ENCODE measurements around the gene COMMD1.
"Not testable (repeated sequence)": the region's sequence is repeated elsewhere in the genome, so short reads cannot be mapped to it uniquely, and the experiment has no call there.

The COMMD1 gene

DNA sequence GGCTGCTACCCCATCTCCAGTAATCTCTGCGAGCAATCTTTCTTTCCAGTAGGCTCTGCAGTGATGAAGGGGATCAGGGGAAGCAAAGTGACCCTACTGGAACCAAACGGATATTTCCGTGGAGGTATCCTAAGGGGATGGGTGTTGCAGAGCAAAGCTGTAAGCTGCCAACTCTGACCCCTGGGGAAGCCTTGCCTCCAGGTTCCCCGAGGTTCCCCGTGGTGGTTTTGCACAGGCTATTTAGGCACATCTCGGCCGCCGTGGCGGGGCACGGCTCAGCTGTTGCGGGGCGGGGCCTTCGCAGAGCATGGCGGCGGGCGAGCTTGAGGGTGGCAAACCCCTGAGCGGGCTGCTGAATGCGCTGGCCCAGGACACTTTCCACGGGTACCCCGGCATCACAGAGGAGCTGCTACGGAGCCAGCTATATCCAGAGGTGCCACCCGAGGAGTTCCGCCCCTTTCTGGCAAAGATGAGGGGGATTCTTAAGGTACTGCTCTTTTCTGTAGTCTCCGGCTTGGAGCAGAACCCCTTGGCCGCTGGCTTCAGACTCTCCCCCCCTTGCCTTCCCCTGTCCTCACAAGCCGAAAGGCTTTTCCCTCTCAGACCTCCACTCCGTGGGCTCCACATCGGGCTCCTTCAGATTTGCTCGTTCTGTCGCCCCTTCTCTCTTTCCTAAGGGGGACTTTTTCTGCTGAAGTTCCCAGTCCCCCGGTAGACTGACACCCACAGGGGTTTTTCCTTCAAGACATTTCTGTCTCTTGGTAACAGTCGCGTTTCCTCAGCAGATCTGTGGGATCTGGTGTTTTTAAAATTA lies at the start of gene COMMD1:
COMMD1 (plus strand) TSS at position 303 of the 814 bp plus-strand sequence; CDS start at position 308, 5 bp downstream.
- DNase-seq, result peak; percentile 75

DNA sequence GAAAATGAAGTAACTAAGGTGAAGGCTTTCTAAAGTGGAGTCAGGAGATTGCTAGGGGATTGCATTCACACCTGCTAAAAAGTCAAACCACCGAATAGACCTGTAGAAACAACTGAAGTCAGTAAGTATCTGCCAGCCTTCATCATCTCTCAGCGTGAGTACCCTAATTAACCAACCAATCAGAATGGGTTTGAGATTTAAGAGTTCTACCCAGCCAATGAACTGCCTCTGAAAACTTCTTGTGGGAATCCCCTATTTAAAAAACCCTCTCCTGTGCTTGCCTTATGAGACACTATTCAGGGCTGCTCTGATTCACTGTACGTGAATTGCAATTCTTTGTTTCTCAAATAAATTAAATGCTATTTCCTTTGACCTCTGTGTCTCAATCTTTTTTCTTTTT lies 48.2 kb upstream of the COMMD1 start:
- no peak for DNase-seq

DNA sequence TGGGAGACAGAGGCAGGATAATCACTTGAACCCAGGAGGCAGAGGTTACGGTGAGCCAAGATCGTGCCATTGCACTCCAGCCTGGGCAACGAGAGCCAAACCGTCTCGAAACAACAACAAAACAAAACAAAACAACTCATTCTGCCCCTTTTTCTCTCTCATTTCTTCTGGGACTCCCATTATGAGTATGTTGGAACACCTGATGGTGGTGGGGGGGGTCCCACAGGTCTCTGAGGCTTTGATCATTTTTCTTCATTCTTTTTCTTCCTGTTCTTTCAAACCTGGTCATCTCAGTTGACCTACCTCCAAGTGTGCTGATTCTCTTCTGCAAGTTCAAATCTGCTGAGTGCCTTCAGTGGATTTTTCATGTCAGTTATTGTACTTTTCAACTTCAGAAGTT lies 43.4 kb upstream of the COMMD1 start:
- no peak for DNase-seq

DNA sequence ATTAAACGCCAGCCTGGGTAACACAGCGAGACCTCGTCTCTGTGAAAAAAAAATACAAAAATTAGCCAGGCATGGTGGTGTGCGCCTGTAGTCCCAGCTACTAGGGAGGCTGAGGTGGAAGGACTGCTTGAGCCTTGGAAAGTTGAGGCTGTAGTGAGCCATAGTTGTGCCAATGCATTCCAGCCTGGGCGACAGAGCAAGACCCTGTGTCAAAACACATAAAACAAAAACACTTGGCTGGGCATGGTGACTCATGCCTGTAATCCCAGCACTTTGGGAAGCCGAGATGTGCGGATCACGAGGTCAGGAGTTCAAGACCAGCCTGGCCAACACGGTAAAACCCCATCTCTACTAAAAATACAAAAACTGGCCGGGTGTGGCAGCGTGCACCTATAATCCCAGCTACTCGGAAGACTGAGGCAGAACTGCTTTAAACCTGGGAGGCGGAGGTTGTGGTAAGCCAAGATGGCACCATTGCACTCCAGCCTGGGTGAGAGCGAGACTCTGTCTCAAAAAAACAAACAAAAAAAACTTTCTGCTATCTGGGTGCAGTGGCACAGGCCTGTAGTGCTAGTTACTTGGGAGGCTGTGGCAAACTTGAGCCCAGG lies 38.9 kb upstream of the COMMD1 start:
- not testable (repeated sequence) for DNase-seq

DNA sequence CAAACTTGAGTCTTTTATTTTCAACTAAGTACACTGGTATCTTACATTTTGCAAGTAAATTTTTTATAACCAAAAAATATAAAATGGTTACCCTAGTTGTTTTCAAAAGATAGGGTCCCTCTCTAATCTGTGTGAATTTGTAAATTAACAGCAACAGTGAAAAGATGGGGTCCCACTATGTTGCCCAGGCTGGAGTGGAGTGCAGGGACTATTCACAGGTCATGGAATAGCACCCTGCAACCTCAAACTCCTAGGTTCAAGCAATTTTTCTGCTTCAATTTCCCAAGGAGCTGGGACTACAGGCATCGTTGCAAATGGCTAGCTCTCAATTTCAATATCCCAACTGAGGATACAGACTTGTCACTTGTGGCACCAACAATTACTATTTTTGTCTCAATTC lies 29.1 kb upstream of the COMMD1 start:
- no peak for DNase-seq

DNA sequence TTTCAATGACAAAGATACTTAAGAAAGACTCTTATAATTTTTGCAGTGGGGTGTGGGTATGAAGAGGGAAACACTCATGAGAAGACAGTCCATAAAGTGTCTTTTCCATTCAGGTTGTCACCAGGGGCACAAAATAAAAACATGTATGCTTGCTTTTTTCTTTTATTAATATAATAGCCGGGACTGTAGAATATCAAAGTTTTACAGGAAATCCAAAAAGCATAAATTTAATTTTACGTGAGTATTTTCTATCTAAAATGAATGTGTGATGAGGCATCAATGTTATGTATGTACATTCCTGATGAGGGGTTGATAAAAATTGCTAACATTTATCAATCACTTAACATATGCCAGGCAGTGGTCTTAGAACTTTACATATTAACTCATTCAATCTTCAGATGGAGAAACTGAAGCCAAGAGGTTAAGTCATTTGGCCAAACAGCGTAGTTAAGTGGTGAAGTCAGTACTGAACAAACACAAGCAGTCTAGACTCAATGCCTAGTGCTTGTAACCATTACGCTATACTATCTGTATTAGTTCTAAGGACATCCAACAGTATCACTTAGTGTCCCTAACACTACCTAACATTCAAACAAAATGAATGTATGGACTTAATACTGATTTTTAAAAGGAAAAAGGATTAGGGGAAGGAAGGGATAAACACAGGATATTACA lies 27.8 kb upstream of the COMMD1 start:
- no peak for DNase-seq

DNA sequence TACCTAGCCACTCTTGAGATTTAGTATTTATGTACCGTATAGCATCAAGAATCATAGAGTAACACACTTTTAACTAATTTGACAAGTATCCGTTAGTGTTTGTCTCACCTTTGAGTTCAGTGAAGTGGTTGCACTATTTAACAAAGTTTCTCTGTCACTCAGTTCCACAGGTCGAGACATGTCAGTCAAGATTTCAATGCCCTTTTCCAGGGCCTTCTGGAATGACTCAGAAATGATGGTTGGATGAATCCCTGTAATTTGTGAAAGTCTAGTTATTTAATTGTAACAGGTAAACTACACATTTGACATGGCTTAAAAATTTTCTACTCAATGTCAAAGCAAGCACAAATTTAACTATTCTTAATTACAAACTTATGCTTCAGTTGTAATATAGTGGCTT lies 26.7 kb upstream of the COMMD1 start:
- DNase-seq, result no peak

DNA sequence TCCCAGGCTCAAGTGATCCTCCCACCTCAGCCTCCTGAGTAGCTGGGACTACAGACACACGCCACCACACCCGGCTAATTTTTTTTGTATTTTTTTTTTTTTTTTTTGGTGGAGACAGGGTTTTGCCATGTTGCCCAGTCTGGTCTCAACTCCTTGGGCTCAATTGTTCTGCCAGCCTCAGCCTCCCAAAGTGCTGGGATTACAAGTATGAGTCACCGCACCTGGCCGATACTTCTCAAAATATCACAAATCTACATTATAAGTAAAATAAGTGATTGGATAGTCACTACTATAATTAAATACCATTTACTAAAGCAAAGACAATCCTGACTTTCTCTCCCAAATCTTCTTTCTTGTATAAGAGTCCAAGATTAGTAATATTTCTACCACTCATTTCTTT lies 26.1 kb upstream of the COMMD1 start:
- not testable (repeated sequence) for DNase-seq

DNA sequence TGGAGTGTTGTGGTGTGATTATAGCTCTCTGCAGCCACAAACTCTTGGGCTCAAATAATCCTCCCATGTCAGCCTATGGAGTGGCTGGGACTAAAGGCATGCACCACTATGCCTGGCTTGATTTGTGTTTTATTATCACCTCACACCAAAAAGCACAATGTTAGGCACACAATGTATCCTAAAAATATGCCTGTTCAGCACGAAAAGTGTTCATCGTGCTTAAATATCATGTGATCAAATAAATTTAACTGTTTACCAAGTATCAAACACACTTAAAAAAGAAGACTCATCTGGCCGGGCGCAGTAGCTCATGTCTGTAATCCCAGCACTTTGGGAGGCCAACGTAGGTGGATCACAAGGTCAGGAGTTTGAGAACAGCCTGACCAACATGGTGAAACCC lies 22.6 kb upstream of the COMMD1 start:
- DNase-seq, result no peak

DNA sequence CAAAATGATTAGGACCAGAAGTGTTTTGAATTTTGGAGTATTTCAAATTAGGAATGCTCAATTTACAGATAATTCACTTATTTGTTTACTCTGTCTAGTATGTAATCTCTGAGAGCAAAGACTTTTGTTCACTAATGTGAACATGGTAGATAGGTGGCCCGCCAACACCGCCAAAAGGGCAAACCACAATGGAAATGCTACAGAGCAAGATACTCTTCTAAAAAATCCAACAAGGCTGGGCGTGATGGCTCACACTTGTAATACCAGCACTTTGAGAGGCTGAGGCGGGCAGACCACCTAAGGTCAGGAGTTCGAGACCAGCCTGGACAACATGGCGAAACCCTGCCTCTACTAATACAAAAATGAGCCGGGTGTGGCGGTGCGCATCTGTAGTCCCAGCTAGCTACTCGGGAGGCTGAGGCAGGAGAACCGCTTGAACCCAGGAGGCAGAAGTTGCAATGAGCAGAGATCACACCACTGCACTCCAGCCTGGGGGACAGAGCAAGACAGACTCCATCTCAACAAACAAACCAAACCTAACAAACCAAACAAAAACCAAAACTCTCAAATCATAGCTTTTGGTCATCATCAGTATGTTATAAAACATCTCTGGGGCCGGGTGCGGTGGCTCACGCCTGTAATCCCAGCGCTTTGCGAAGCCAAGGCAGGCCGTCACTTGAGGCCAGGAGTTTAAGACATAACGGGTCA lies 19.4 kb upstream of the COMMD1 start:
- no peak for DNase-seq

DNA sequence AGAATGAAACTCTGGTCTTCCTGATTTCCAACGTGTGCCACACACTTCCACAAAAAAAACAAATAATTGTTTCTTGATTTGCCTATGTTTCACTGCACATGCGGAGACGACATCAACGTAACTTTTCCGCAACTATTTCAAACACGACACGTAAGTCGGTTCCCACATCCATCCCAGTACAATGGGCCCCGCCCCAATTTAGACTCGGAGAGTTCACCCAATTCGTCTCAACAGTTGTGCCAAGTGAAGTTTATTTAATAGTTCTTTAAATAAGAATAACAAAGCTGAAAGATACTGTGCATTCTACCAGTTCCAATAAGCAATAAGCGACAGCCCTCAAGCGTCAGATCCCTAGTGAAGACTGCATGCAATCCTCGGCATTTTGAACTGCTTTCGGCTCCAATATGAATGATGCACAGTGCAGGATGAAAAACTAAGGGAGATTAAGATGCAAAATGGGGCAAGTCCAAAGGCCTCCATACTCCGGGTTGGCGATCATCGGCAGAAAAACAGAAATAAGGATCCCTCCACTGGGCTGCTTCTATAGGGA lies 17.7 kb upstream of the COMMD1 start:
- no peak for DNase-seq

DNA sequence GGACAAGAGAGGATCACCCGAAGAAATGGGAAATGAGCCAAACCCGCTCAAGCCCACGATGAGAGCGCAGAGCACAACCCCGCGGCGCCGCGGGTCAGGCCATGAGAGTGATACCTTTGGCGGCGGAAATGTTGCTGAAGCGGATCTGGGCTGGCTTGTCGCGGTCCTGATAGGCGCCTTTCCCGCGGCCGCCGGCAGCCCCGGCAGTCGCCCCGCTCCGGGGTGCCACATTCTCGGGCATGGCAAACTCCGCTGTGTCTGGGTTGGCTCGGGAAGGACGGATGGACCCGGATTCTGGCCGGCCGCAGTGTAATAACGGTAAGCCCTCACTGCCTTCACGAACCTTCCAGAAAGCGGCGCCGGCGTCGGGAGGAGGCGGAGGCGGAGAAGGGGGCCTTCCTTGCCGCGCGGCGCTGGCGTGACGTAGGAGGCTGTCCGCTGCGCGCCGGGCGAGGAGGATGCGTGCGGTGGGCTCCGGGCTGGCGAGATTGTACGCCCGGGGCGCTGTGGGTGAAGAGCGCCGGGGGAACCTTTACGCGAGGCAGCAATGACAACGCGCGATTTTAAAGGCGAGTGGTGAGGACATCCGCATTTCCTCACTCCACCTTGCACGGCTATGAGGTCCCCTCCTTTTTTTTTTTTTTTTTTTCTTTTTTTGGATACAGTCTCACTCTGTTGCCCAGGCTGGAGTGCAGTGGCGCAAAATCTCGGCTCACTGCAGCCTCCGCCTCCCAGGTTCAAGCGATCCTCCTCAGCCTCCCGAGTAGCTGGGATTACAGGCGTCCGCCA lies 17.0 kb upstream of the COMMD1 start, which contains the start of gene CCT4:
CCT4 (minus strand) TSS at position 390 of the 789 bp plus-strand sequence; CDS start at position 241, 149 bp downstream.
- peak; percentile 82 for DNase-seq

DNA sequence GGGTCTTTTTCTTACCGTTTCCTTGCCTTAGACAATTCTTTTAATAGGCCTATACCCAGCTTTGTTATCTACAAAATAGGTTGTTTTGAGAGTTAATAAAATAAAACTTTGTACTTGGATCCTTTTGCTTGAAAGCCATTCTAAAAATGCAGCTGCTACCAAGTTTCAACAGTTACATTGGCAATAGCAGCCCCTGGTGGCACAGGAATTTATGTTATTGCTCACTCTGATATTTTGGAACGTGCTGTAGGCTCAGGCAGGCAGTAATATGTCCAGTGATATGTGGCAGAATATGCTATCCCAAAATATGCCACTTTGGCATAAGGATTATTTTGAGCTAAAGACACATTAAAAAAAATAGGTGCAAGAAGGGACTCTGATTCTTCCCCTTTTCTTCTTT lies 6.7 kb upstream of the COMMD1 start:
- DNase-seq, result no peak

DNA sequence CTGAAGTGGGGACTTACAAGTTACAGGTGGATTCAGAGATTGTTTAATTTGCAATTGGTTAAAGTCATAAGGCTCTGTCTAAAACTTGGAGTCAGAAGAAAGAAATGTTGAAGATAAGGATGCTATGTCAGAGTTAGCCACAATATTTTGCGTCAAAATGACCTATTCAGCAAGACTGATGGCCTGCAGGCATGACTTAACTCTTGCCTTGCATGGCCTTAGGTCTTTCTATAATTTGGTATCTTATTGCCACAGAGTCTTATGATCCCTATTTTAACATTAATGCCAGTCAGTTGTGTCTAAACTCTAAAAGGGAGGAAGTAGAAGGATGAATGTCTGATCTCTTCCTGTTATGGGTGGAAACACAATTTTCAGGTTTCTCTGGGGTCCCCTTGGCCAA lies 5.2 kb upstream of the COMMD1 start:
- no peak for DNase-seq

DNA sequence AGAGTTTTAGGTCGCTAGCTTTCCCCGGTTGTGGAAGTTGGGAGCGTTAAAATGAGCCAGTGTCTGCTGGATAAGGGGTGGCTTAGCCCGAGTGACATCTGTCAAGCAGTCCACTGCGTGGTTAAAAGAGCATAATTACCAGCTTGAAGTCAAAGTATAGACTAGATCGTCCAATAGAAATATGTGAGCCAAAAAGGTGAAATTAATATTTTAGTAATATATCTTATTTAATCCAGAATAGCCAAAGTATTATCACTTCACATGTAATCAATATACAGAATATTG lies 654 bp downstream of the COMMD1 start:
- DNase-seq, result no peak

DNA sequence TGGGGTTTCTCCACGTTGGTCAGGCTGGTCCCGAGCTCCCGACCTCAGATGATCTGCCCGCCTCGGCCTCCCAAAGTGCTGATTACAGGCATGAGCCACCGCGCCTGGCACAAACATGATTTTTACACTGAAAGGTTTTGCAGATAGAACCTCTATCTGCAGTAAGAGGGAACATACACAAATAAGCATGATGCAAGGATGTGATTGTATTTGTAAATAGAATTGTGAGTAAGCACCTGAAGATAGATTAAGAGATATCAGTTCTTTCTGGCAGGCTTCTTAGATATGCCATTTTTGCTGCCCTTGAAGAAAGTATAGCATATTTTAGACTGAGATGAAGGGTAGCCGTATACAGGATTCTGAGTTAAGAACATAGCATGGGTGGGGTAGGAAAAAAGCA lies 3.6 kb downstream of the COMMD1 start:
- no peak for DNase-seq

DNA sequence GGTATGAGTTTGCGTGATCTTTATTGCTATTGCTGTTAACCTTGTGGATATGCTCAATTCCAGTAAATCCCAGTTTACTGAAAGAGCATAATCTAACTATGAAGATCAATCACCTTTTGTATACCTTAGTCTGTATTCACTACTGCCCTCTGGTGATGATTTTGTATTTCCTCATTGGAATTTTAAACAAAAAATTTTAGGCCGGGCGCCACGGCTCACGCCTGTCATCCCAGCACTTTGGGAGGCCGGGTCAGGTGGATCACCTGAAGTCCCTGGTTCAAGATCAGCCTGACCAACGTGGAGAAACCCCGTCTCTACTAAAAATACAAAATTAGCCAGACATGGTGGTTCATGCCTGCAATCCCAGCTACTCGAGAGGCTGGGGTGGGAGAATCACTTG lies 5.1 kb downstream of the COMMD1 start:
- DNase-seq, result no peak

DNA sequence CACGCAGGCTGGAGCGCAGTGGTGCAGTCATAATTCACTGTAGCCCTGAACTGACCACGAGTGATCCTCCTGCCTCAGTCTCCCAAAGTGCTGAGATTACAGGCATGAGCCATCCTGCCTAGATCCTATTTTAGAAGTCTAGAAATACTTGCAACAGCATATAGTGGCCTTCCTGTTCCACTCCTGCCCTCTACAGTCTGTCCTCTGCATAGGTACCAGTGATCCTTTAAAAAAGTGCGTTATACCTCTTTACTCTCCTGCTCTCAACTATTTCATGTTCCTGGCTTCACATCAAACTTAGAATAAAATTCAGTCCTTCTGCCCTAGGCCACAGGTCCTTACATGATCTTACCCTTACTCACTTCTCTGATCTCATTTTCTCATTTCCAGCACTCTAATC lies 6.0 kb downstream of the COMMD1 start:
- no peak for DNase-seq

DNA sequence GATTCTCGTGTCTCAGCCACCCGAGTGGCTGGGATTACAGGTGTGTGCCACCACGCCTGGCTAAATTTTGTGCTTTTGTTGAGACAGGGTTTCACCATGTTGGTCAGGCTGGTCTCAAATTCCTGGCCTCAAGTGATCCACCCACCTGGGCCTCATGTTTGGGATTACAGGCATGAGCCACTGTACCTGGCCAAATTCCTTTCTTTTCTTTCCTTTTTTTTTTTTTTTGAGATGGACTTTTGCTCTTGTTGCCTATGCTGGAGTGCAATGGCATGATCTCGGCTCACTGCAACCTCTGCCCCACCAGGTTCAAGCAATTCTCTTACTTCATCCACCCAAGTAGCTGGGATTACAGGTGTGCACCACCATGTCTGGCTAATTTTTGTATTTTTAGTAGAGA lies 9.3 kb downstream of the COMMD1 start:
- not testable (repeated sequence) for DNase-seq

DNA sequence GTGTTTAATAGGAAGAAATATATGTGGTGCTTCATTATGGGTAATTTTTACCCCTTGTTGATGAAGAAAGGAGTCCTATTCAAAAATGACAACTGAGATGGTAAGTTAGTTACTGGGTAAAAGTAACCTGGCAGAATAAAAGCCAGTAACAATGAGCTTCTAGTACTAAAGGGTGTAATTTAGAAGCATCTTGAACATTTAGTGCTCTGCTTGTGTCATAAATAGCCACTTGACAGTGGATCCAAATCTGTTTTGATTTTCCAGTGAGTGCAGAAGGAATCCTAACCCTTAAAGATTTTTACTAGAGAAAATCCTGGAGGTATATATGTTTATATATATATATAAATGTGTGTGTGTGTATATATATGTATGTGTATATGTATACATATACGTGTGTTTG lies 15.1 kb downstream of the COMMD1 start:
- DNase-seq, result no peak

DNA sequence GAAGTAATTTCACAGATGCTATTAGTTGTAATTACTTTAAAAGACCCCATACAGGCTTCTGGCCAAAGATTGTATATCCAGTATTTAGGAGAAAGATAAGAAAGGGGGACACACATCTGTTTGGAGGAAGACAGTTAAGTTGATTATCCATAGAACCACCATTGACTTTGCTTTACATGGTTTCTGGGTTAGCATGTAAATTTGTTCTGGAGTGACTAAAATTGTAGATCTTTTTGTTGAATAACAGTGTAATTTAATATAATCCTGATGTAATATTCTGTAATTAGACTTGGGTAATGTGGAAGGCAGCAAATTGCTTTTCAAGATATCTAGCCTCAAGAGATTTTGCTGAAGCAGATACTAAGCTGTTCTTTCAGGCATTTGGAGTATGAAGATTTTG lies 17.2 kb downstream of the COMMD1 start:
- no peak for DNase-seq

DNA sequence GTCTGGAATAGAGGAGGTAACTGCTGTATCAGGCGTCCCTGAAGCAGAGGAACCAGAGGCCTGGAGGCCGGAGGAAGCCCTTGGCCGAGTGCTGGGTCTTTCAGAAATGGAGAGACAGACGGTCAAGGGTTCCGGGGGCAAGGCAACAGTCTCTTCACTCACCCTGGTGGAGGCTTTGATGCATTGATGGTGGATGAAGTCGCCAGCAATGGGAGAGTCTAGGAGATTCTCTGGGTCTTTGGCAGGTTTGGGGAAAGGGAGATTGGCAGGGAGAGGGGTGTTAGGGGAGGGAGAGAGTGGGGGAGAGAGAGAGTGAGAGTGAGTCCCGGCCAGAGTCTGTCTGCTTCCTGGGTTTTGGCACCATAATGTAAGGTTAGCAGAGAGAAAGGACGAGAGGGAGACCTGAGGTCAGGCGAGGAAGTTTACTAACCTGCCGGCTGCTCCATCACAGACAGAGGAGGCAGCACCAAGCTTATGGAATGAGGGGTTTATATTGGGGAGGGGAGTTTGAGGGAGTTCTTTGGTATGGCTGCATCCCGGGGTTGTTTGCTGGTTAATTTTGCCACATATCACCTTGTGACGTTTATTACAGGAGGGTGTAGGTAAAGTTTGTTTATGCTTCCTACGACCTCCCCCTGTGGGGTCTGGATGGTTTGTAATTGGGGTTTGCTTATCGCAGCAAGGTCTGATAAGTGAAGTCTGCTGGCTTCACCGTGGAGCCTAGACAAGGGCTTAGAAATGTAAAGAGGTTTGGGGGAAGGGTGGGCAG lies 19.6 kb downstream of the COMMD1 start:
- DNase-seq, result no peak
